ENCODE measurements around the gene ANKRD49. TPM values are rescaled to one million over a fixed set of nuclear protein-coding genes. Genes with fewer than 3 reads are reported as not detected.

Gene ANKRD49
- total and polyA plus RNA-seq, 2 of the 4 experiments (the other 2 are of a cell fraction) = 7.2 to 10.4 TPM

DNA sequence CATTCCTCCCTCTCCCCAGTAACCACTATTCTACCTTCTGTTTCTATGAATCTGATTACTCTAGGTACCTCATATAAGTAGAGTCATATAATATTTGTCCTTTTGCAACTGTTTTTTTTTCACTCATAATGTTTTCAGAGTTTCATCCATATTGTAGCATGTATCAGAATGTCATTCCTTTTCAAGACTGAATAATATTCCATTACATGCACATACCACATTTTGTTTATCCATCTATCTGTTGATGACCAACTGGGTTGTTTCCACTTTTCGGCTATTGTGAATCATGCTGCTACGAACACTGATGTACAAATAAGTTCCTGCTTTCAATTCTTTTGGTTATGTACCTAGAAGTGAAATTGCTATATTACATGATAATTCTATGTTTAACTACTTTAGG, 40.8 kb upstream of the ANKRD49 start:
- Histone ChIP-seq H3K18ac (ENCODE audit: low read depth, low read length) (no peak overlapping the region), H3K27ac (ENCODE audit: insufficient read depth, low read length) (no peak overlapping the region), H3K9me3 (ENCODE audit: control insufficient read depth, insufficient read depth, low read length) (no peaks in the 10 kb centered on the region), H3K4me1 (ENCODE audit: control insufficient read depth, insufficient read depth, low read length) (peaks cover 2% of the 10 kb centered on the region; the same call in 1 of the 2 replicates), H3K4ac (ENCODE audit: low read depth, low read length) (no peak overlapping the region), H3K27me3 (ENCODE audit: control insufficient read depth, insufficient read depth, low read length) (no peaks in the 10 kb centered on the region), H2AK5ac (ENCODE audit: low read depth, low read length) (no peak overlapping the region), H3K9ac (ENCODE audit: low read depth, low read length) (no peak overlapping the region), H2BK15ac (ENCODE audit: low read depth, low read length) (no peak overlapping the region), H3K4me3 (ENCODE audit: insufficient read depth, low read depth, low read length) (no peak overlapping the region), H4K91ac (ENCODE audit: insufficient read depth, low read depth, low read length) (no peak overlapping the region), H3K4me2 (ENCODE audit: low read depth, low read length) (no peak overlapping the region), H3K23ac (ENCODE audit: low read depth, low read length) (no peak overlapping the region), H4K20me1 (ENCODE audit: insufficient read depth, low read length) (no peaks in the 10 kb centered on the region), H4K8ac (ENCODE audit: low read depth in 2 of 2, low read length in 2 of 2) (no peak overlapping the region), H3K79me1 (ENCODE audit: low read depth in 1 of 2, low read length in 2 of 2) (no peaks in the 10 kb centered on the region), H2BK120ac (ENCODE audit: low read depth, low read length) (no peak overlapping the region), H2AFZ (replicated peaks; ENCODE audit: low read length, poor library complexity) (no peak overlapping the region), H3K14ac (replicated peaks; ENCODE audit: low read depth, low read length) (no peak overlapping the region), H3K9me1 (ENCODE audit: insufficient read depth, low read length) (no peaks in the 10 kb centered on the region; the same call in 1 of the 2 replicates), H2BK5ac (ENCODE audit: low read depth, low read length, poor library complexity, severe bottlenecking) (peak overlapping the region; percentile 30), H3K36me3 (ENCODE audit: control insufficient read depth, insufficient read depth, low read length) (no peaks in the 10 kb centered on the region), H2BK20ac (ENCODE audit: low read depth, low read length) (no peak overlapping the region), H3K56ac (ENCODE audit: extremely low read depth, insufficient read depth, low read length) (no peak overlapping the region), H4K5ac (ENCODE audit: low read depth, low read length) (no peak overlapping the region), H2AK9ac (replicated peaks; ENCODE audit: low read depth, low read length, poor library complexity) (no peak overlapping the region)
- DNase-seq (no peak), ATAC-seq (ENCODE audit: low read depth) (no peak)
- dilution Hi-C loops (cut with HindIII; ENCODE audit: low sequenced_read_pairs, unreplicated experiment) (no loop called here), in situ Hi-C loops (cut with MboI; ENCODE audit: low sequenced_read_pairs) (no loop called here), intact Hi-C loops (cut with micrococcal nuclease) (no loop called here)
- ChIA-PET POLR2A (ENCODE audit: unreplicated experiment) (no interaction called here), CTCF (no interaction called here)
- BruUV-seq (replicated peaks) = no TSS peak
- TF ChIP-seq, protein P1, sequence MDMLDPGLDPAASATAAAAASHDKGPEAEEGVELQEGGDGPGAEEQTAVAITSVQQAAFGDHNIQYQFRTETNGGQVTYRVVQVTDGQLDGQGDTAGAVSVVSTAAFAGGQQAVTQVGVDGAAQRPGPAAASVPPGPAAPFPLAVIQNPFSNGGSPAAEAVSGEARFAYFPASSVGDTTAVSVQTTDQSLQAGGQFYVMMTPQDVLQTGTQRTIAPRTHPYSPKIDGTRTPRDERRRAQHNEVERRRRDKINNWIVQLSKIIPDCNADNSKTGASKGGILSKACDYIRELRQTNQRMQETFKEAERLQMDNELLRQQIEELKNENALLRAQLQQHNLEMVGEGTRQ (IDR thresholded peaks at IDR 0.05; ENCODE audit: low read depth, low read length) = no peak
- TF ChIP-seq MAFK (IDR thresholded peaks at IDR 0.05; ENCODE audit: low read depth, low read length) (no peak), RFX5 (IDR thresholded peaks at IDR 0.05; ENCODE audit: low read depth, low read length) (no peak), MXI1 (IDR thresholded peaks at IDR 0.05; ENCODE audit: borderline replicate concordance, low read depth, low read length) (no peak)
- TF ChIP-seq, protein P2, sequence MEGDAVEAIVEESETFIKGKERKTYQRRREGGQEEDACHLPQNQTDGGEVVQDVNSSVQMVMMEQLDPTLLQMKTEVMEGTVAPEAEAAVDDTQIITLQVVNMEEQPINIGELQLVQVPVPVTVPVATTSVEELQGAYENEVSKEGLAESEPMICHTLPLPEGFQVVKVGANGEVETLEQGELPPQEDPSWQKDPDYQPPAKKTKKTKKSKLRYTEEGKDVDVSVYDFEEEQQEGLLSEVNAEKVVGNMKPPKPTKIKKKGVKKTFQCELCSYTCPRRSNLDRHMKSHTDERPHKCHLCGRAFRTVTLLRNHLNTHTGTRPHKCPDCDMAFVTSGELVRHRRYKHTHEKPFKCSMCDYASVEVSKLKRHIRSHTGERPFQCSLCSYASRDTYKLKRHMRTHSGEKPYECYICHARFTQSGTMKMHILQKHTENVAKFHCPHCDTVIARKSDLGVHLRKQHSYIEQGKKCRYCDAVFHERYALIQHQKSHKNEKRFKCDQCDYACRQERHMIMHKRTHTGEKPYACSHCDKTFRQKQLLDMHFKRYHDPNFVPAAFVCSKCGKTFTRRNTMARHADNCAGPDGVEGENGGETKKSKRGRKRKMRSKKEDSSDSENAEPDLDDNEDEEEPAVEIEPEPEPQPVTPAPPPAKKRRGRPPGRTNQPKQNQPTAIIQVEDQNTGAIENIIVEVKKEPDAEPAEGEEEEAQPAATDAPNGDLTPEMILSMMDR (conservative IDR thresholded peaks at IDR 0.05; ENCODE audit: low read depth, low read length) = no peak
- no CpG with 5 or more reads among the region's 2 CpGs for WGBS, 2 experiments (ENCODE audit: extremely low coverage in 2 of 2, insufficient read length in 1 of 2)

Measured in IMR-90 (cell line).